ENCODE measurements around the gene BICC1. TPM values are rescaled to one million over a fixed set of nuclear protein-coding genes. Genes with fewer than 3 reads are reported as not detected.

The BICC1 gene
- total RNA-seq, 1 experiment from 2014 or later = 0.57 TPM

- no peaks in the 10 kb centered on the region for H3K36me3 Mint-ChIP-seq (ENCODE audit: insufficient read depth in 1 of 3, low read depth in 3 of 3)
- H3K9ac ChIP-seq (ENCODE audit: extremely low read depth, insufficient read length, low read length) = no peak overlapping the region
- H3K27me3 ChIP-seq (ENCODE audit: insufficient read depth, low read length) = no peaks in the 10 kb centered on the region
- no peak overlapping the region for H2BK5ac ChIP-seq (ENCODE audit: insufficient read length, low read length)
- no peak overlapping the region for H2AFZ ChIP-seq (ENCODE audit: low read length)
- H2BK120ac ChIP-seq (ENCODE audit: low read depth, low read length, poor library complexity, severe bottlenecking) = no peak overlapping the region
- H2BK12ac ChIP-seq (ENCODE audit: insufficient read length, low read depth, low read length) = no peak overlapping the region
- no peak overlapping the region for H2BK20ac ChIP-seq (ENCODE audit: low read depth, low read length, poor library complexity, severe bottlenecking)
- no peaks in the 10 kb centered on the region for H3K79me2 ChIP-seq (ENCODE audit: insufficient read depth, low read length)
- no peak for DNase-seq
- no peak overlapping the region for H2BK15ac ChIP-seq (ENCODE audit: low read depth, low read length)
- no peaks in the 10 kb centered on the region for H3K9me3 Mint-ChIP-seq
- H3K9me3 ChIP-seq (ENCODE audit: control insufficient read depth, low read depth, low read length) = no peaks in the 10 kb centered on the region
- no peak overlapping the region for H3K23ac ChIP-seq (ENCODE audit: insufficient read length, low read depth, low read length)
- H3K4me2 ChIP-seq (ENCODE audit: insufficient read depth, insufficient read length, low read length) = no peak overlapping the region
- H3K4me1 ChIP-seq (ENCODE audit: insufficient read depth, low read length) = no peaks in the 10 kb centered on the region
- H3K79me1 ChIP-seq (ENCODE audit: insufficient read depth, low read depth, low read length, poor library complexity, severe bottlenecking) = no peaks in the 10 kb centered on the region
- H4K91ac ChIP-seq (ENCODE audit: insufficient read length, low read depth, low read length) = no peak overlapping the region
- H3K4me3 Mint-ChIP-seq = no peak overlapping the region
- H2AK5ac ChIP-seq (ENCODE audit: insufficient read length, low read length) = no peak overlapping the region
- H3K27ac Mint-ChIP-seq = 0 out of 7 replicates have a peak overlapping the region, but pooled peaks of 1 of the 3 experiments have one; percentile 50
- no peaks in the 10 kb centered on the region for H3K4me1 Mint-ChIP-seq
- no peak overlapping the region for H3K18ac ChIP-seq (ENCODE audit: insufficient read length, low read depth, low read length)
- no peak overlapping the region for H3K56ac ChIP-seq (ENCODE audit: insufficient read length, low read depth, low read length)
- H3T11ph ChIP-seq (ENCODE audit: low read length) = no peak overlapping the region
- H3K4ac ChIP-seq (ENCODE audit: low read depth, low read length) = no peak overlapping the region
- H3K23me2 ChIP-seq (ENCODE audit: insufficient read length, low read depth, low read length, poor library complexity, severe bottlenecking) = no peaks in the 10 kb centered on the region
- WGBS (ENCODE audit: extremely low coverage, insufficient read length, low lambda C conversion rate) = no CpG with 5 or more reads among the region's 1 CpG
- H3K27ac ChIP-seq (ENCODE audit: insufficient read length, low read depth, low read length) = no peak overlapping the region
- no peak overlapping the region for H4K8ac ChIP-seq (replicated peaks; ENCODE audit: insufficient read length, low read depth, low read length)
- H3K27me3 Mint-ChIP-seq (ENCODE audit: low read depth) = no peaks in the 10 kb centered on the region
- H4K5ac ChIP-seq (ENCODE audit: insufficient read length, low read depth, low read length) = no peak overlapping the region
- no peaks in the 10 kb centered on the region for H4K20me1 ChIP-seq (ENCODE audit: control insufficient read depth, insufficient read depth, insufficient read length)
- H3K14ac ChIP-seq (ENCODE audit: insufficient read depth, low read length) = no peak overlapping the region
- no peak for TF ChIP-seq CTCF (conservative IDR thresholded peaks at IDR 0.05)
Measured at GRCh38 chr10:58823983-58824382, 311.3 kb downstream of the BICC1 start.

Measured in H9 (cell line).